Measurements from ENCODE around the gene BRMS1.
"Not testable (repeated sequence)": the region's sequence is repeated elsewhere in the genome, so short reads cannot be mapped to it uniquely, and the experiment has no call there.

BRMS1 gene

GRCh38 chr11:66365166-66365565, 20.3 kb upstream of the BRMS1 start:
- TF ChIP-seq EZH2 (IDR thresholded peaks at IDR 0.05): no peak
- Histone ChIP-seq H3K36me3 (ENCODE audit: insufficient read depth, low read length) (peaks cover 50% of the 10 kb centered on the region), H3K27ac (0 out of 2 replicates have a peak overlapping the region, but pooled peaks have one; percentile 3), H3K9me3 (ENCODE audit: low read depth, low read length) (no peaks in the 10 kb centered on the region), H3K9ac (ENCODE audit: insufficient read length) (no peak overlapping the region), H3K4me3 (no peak overlapping the region)
- no peak for DNase-seq (ENCODE audit: low read depth, low spot score)

- no peaks in the 10 kb centered on the region for H3K9me3 ChIP-seq (ENCODE audit: low read depth, low read length)
- no peak overlapping the region for H3K4me3 ChIP-seq
- 0 out of 2 replicates have a peak overlapping the region, but pooled peaks have one; percentile 2 for H3K27ac ChIP-seq
- no peak for DNase-seq (ENCODE audit: low read depth, low spot score)
- TF ChIP-seq FOXP2 (optimal IDR thresholded peaks at IDR 0.05; ENCODE audit: control extremely low read depth, extremely low read length, insufficient read depth) (no peak), EZH2 (IDR thresholded peaks at IDR 0.05) (no peak), POLR2AphosphoS5 (IDR thresholded peaks at IDR 0.05; ENCODE audit: borderline replicate concordance, low read depth, low read length) (peak; percentile 23; the same call in 1 of the 2 replicates)
- H3K36me3 ChIP-seq (ENCODE audit: insufficient read depth, low read length): peaks cover 43% of the 10 kb centered on the region
- no peak overlapping the region for H3K9ac ChIP-seq (ENCODE audit: insufficient read length)
These were observed 19.1 kb upstream of the BRMS1 start for GRCh38 chr11:66363805-66364535.

GRCh38 chr11:66363187-66363601, 18.3 kb upstream of the BRMS1 start:
- Histone ChIP-seq H3K9ac (ENCODE audit: insufficient read length) (no peak overlapping the region), H3K36me3 (ENCODE audit: insufficient read depth, low read length) (peaks cover 35% of the 10 kb centered on the region), H3K27ac (0 out of 2 replicates have a peak overlapping the region, but pooled peaks have one; percentile 2), H3K9me3 (ENCODE audit: low read depth, low read length) (no peaks in the 10 kb centered on the region), H3K4me3 (no peak overlapping the region)
- no peak for DNase-seq (ENCODE audit: low read depth, low spot score)
- TF ChIP-seq EZH2 (IDR thresholded peaks at IDR 0.05): no peak
- no peak for TF ChIP-seq FOXP2 (optimal IDR thresholded peaks at IDR 0.05; ENCODE audit: control extremely low read depth, extremely low read length, insufficient read depth)
- TF ChIP-seq POLR2AphosphoS5 (IDR thresholded peaks at IDR 0.05; ENCODE audit: borderline replicate concordance, low read depth, low read length): no peak

GRCh38 chr11:66362481-66363147, 17.7 kb upstream of the BRMS1 start:
- H3K9me3 ChIP-seq (ENCODE audit: low read depth, low read length): no peaks in the 10 kb centered on the region
- H3K9ac ChIP-seq (ENCODE audit: insufficient read length): no peak overlapping the region
- no peak overlapping the region for H3K4me3 ChIP-seq
- DNase-seq (ENCODE audit: low read depth, low spot score): no peak
- TF ChIP-seq FOXP2 (optimal IDR thresholded peaks at IDR 0.05; ENCODE audit: control extremely low read depth, extremely low read length, insufficient read depth) (no peak), EZH2 (IDR thresholded peaks at IDR 0.05) (no peak), POLR2AphosphoS5 (IDR thresholded peaks at IDR 0.05; ENCODE audit: borderline replicate concordance, low read depth, low read length) (peak; percentile 13)
- no peak overlapping the region for H3K27ac ChIP-seq
- peaks cover 29% of the 10 kb centered on the region for H3K36me3 ChIP-seq (ENCODE audit: insufficient read depth, low read length)

GRCh38 chr11:66361502-66361941, 16.6 kb upstream of the BRMS1 start:
- H3K4me3 ChIP-seq: no peak overlapping the region
- DNase-seq (ENCODE audit: low read depth, low spot score): no peak
- H3K9ac ChIP-seq (ENCODE audit: insufficient read length): no peak overlapping the region
- H3K27ac ChIP-seq: peak overlapping the region; percentile 60; the same call in 1 of the 2 replicates
- H3K9me3 ChIP-seq (ENCODE audit: low read depth, low read length): no peaks in the 10 kb centered on the region
- TF ChIP-seq EZH2 (IDR thresholded peaks at IDR 0.05): no peak
- TF ChIP-seq POLR2AphosphoS5 (IDR thresholded peaks at IDR 0.05; ENCODE audit: borderline replicate concordance, low read depth, low read length): peak; percentile 72
- H3K36me3 ChIP-seq (ENCODE audit: insufficient read depth, low read length): peaks cover 20% of the 10 kb centered on the region

- Histone ChIP-seq H3K27ac (no peak overlapping the region), H3K4me3 (no peak overlapping the region), H3K9me3 (ENCODE audit: low read depth, low read length) (no peaks in the 10 kb centered on the region), H3K9ac (ENCODE audit: insufficient read length) (no peak overlapping the region), H3K36me3 (ENCODE audit: insufficient read depth, low read length) (peaks cover 17% of the 10 kb centered on the region)
- no peak; the same call in 1 of the 2 replicates for TF ChIP-seq POLR2AphosphoS5 (IDR thresholded peaks at IDR 0.05; ENCODE audit: borderline replicate concordance, low read depth, low read length)
- TF ChIP-seq EZH2 (IDR thresholded peaks at IDR 0.05): no peak
- TF ChIP-seq FOXP2 (optimal IDR thresholded peaks at IDR 0.05; ENCODE audit: control extremely low read depth, extremely low read length, insufficient read depth): no peak
- no peak for DNase-seq (ENCODE audit: low read depth, low spot score)
These were observed 15.6 kb upstream of the BRMS1 start for GRCh38 chr11:66360406-66361073.

GRCh38 chr11:66359662-66360087, 14.8 kb upstream of the BRMS1 start:
- no peak for DNase-seq (ENCODE audit: low read depth, low spot score)

GRCh38 chr11:66350560-66351235, 5.8 kb upstream of the BRMS1 start:
- peak overlapping the region; percentile 15 for H3K9ac ChIP-seq (ENCODE audit: insufficient read length)
- H3K27ac ChIP-seq: 0 out of 2 replicates have a peak overlapping the region, but pooled peaks have one; percentile 34
- not testable (repeated sequence) for H3K9me3 ChIP-seq (ENCODE audit: low read depth, low read length); DNase-seq (ENCODE audit: low read depth, low spot score); H3K4me3 ChIP-seq; H3K36me3 ChIP-seq (ENCODE audit: insufficient read depth, low read length)

More at GRCh38 chr11:66359662-66360087, 14.8 kb upstream of the BRMS1 start:
- no peaks in the 10 kb centered on the region for H3K9me3 ChIP-seq (ENCODE audit: low read depth, low read length)
- H3K27ac ChIP-seq: no peak overlapping the region
- peaks cover 10% of the 10 kb centered on the region for H3K36me3 ChIP-seq (ENCODE audit: insufficient read depth, low read length)
- TF ChIP-seq FOXP2 (optimal IDR thresholded peaks at IDR 0.05; ENCODE audit: control extremely low read depth, extremely low read length, insufficient read depth) (no peak), POLR2AphosphoS5 (IDR thresholded peaks at IDR 0.05; ENCODE audit: borderline replicate concordance, low read depth, low read length) (peak; percentile 12; the same call in 1 of the 2 replicates)
- no peak overlapping the region for H3K4me3 ChIP-seq
- no peak overlapping the region for H3K9ac ChIP-seq (ENCODE audit: insufficient read length)

Measured in SK-N-MC (cell line).